Nephron progenitor cell (in vitro differentiated cells): Measurements from ENCODE around the gene SLC39A13.

Source experiments
- DNase-seq: peaks from one replicate; pipeline ENCODE4 v3.0.0; 2021
- H3K27ac Mint-ChIP-seq: 2 replicates; pipeline ENCODE4 v1.8.0; 2021; ENCODE audit warnings: mild to moderate bottlenecking, moderate library complexity, mixed read lengths
- H3K27me3 Mint-ChIP-seq: 2 replicates; pipeline ENCODE4 v1.8.0; 2021; ENCODE audit warnings: mild to moderate bottlenecking, low read depth, mixed read lengths; ENCODE audit not compliant: poor library complexity
- H3K36me3 Mint-ChIP-seq: 2 replicates; pipeline ENCODE4 v1.8.0; 2021; ENCODE audit warnings: low read depth, mixed read lengths
- H3K4me1 Mint-ChIP-seq: 2 replicates; pipeline ENCODE4 v1.8.0; 2021; ENCODE audit warnings: mixed read lengths
- H3K4me3 Mint-ChIP-seq: 2 replicates; pipeline ENCODE4 v1.8.0; 2021; ENCODE audit warnings: mild to moderate bottlenecking, moderate library complexity, mixed read lengths
- H3K9me3 Mint-ChIP-seq: 2 replicates; pipeline ENCODE4 v1.8.0; 2021; ENCODE audit warnings: mild to moderate bottlenecking, moderate library complexity, mixed read lengths
- CTCF ChIP-seq: fragments of 200-600 bp; sonication (generic); IDR thresholded peaks from 2 replicates; pipeline ENCODE4 v1.5.0; 2021; ENCODE audit warnings: antibody characterized with exemption

The SLC39A13 gene

DNA sequence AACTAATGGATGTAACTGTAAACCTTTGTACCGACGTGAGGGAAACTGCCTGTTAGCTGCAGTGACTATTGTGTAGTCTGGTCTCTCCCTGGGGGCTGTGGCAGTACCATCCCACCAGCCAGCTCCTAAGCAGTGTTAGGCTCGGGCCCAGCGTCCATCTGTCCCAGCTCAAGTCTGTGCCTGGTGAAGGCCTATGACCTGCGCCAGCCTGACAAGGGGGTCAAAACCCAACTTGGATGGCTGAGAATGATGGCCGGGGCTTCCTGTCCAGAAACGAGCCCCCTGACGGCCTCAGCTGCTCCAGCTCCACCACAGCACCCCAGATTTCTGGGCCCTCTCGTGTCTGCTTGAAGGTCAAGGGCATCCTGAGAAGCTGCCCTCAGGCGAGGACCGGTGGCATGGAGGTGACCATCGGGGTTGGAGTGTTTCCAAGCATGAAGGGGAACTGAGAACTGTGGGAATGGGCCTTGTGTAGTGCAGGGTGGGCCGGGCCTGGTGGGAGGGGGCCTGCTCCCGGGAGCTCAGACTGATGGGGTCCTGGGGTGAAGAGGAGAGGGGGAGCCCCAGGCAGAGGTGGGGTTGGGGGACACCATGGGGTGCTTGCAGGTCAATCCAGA, 15.7 kb upstream of the SLC39A13 start:
- no peak for TF ChIP-seq CTCF
- Mint-ChIP-seq H3K9me3 (no peaks in the 10 kb centered on the region), H3K4me1 (peaks cover 46% of the 10 kb centered on the region), H3K27ac (no peak overlapping the region), H3K36me3 (no peaks in the 10 kb centered on the region), H3K4me3 (no peak overlapping the region), H3K27me3 (peaks cover 7% of the 10 kb centered on the region)
- DNase-seq: no peak

DNA sequence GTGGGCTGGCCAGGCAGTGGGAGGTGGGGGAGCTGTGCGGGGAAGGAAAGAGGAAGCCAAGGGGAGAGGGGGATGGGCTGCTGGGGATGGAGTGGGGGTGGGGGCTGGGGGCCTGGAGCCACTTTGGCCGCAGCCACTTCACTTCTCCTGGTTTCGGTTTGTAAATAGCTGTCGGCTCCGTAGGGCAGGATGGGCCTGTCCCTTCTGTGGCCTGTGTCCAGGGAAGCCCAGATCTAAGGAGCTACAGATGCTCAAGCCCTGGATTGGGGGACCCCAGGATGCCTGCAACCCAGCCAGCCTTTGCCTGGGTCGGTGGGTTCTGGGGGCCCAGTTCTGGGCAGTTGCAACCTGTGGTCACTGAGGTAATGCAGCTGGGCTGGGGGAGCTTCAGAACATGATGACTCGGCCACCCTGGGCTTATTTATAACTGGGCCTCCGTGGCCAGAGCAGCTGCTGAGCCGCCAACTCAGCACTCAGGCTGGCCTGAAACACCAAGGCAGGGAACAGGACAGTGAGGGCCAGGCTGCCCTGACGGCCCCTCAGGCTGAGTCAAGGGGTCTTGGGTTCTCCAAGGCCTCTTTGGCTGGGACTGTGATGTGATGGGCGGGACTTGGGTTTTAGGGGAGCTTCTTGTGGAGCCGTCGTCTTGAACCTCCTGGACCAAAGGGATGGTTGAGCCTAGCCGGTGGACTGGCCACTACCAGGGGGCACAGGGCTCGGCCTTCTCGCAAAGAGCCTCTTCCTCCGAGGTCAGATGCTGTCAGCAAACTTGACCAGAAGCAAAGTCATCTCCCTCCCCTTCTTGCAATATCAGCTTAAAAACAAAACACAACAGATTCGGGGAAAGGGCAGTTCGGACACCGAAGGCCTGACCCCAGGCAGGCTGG, 15.0 kb upstream of the SLC39A13 start:
- no peak for TF ChIP-seq CTCF
- H3K9me3 Mint-ChIP-seq: no peaks in the 10 kb centered on the region
- H3K36me3 Mint-ChIP-seq: no peaks in the 10 kb centered on the region
- no peak for DNase-seq
- no peak overlapping the region for H3K4me3 Mint-ChIP-seq
- H3K27me3 Mint-ChIP-seq: peaks cover 3% of the 10 kb centered on the region
- H3K27ac Mint-ChIP-seq: peak overlapping the region; percentile 59
- peaks cover 53% of the 10 kb centered on the region for H3K4me1 Mint-ChIP-seq

- Mint-ChIP-seq H3K4me1 (peaks cover 59% of the 10 kb centered on the region), H3K9me3 (no peaks in the 10 kb centered on the region), H3K27me3 (peaks cover 3% of the 10 kb centered on the region), H3K27ac (peak overlapping the region; percentile 69), H3K4me3 (no peak overlapping the region), H3K36me3 (no peaks in the 10 kb centered on the region)
- DNase-seq: no peak
- TF ChIP-seq CTCF: no peak
Measured at GRCh38 chr11:47394050-47394321, 14.4 kb upstream of the SLC39A13 start.

- Mint-ChIP-seq H3K4me3 (no peak overlapping the region), H3K36me3 (no peaks in the 10 kb centered on the region), H3K4me1 (peaks cover 64% of the 10 kb centered on the region), H3K9me3 (no peaks in the 10 kb centered on the region), H3K27ac (peak overlapping the region; percentile 69), H3K27me3 (peaks cover 3% of the 10 kb centered on the region)
- DNase-seq: no peak
- no peak for TF ChIP-seq CTCF
Measured at GRCh38 chr11:47394322-47395222, 13.8 kb upstream of the SLC39A13 start.

GRCh38 chr11:47395223-47396048, 13.0 kb upstream of the SLC39A13 start:
- peaks cover 70% of the 10 kb centered on the region for H3K4me1 Mint-ChIP-seq
- DNase-seq: no peak
- no peaks in the 10 kb centered on the region for H3K36me3 Mint-ChIP-seq
- no peaks in the 10 kb centered on the region for H3K27me3 Mint-ChIP-seq
- no peak overlapping the region for H3K4me3 Mint-ChIP-seq
- no peaks in the 10 kb centered on the region for H3K9me3 Mint-ChIP-seq
- TF ChIP-seq CTCF: no peak
- H3K27ac Mint-ChIP-seq: peak overlapping the region; percentile 78
